Left lobe of liver (tissue), 2 donors: ENCODE data around the gene EPS8L2. TPM values are rescaled to one million over a fixed set of nuclear protein-coding genes. Genes with fewer than 3 reads are reported as not detected.
A peak's percentile ranks its signal among the peaks of the same experiment; 100 is the strongest.
"Not testable (repeated sequence)": the region's sequence is repeated elsewhere in the genome, so short reads cannot be mapped to it uniquely, and the experiment has no call there.

ENCODE experiments used
- ATAC-seq: fragments of 200-7000 bp; cut with Tn5 transposase; one replicate; pipeline ENCODE4 v1.9.1; 2020; ENCODE audit warnings: mild to moderate bottlenecking, moderate library complexity
- DNase-seq: peaks from one replicate; pipeline ENCODE4 v3.0.0-alpha.2; 2020; ENCODE audit warnings: low spot score
- total RNA-seq: library from RNA; stranded (reverse); gene quantifications from one replicate; pipeline ENCODE4 v1.2.1, GENCODE V29; 2021
- donor health status: DM: no; HTN: no; CAD: no; lungs with moderate emphysema.
- donor health status: DM: no; HTN: yes; CAD: no.

EPS8L2 gene
- total RNA-seq, 1 donor from 2014 or later: 190 TPM

DNA sequence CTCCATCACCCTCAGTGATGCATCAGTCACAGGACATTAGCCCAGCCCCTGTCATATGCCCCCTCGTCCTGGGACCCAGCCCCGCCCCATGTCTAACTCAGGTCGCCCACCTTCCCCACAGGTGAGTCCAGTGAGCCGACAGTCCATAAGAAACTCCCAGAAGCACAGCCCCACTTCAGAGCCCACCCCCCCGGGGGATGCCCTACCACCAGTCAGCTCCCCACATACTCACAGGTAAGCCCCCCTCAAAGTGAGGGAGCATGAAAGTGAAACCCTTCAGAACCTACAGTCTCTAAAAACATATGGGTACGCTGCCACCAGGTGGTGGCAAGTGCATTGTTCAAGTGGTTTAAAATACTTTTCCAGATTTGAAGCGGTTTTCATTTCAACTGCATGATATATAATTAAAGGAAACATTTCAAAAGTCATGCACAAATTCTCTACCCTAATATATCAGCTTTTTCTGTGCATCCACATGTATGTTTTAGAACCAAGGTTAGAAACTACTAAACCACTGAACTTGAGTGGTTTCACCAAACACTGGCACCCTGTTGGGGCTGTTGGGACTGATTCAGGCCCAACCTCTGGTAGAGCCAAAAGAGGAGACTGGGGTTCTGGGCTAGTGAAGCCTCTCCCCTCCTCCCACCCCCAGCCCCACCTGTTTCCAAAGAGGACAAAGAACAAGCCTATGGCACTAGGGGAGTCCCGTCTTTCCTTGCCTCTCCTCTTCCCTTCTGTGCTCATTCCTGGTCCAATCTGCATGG lies 17.3 kb downstream of the EPS8L2 start:
- DNase-seq: peak; percentile 51
- peak; percentile 8 for ATAC-seq

GRCh38 chr11:724049-724777 lies 18.2 kb downstream of the EPS8L2 start:
- DNase-seq (no peak), ATAC-seq (no peak)

GRCh38 chr11:724778-725386 lies 18.9 kb downstream of the EPS8L2 start:
- no peak for ATAC-seq
- DNase-seq: no peak

DNA sequence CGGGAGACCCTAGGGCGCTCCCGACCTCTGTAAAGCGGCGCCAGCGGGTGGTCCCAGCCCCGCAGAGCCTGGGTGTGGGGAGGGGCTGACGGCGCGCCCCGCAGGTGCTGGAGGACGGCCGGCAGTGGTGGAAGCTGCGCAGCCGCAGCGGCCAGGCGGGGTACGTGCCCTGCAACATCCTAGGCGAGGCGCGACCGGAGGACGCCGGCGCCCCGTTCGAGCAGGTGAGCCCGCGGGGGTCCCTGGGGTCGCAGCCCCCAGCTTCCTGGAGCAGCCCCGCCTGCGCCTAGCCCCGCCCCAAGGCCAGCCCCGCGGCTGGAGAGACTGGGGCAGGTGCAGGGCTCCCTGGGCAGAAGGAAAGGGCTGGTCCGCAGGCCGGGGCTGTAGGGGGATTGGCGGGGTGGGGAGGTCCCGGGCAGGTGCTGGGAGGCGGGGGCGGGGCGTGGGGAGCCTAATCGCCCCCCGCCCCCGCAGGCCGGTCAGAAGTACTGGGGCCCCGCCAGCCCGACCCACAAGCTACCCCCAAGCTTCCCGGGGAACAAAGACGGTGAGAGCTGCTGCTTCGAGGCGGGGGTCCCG lies 19.7 kb downstream of the EPS8L2 start:
- ATAC-seq (no peak), DNase-seq (no peak)

GRCh38 chr11:726278-727220 lies 20.5 kb downstream of the EPS8L2 start:
- DNase-seq: peak; percentile 62
- ATAC-seq: no peak

GRCh38 chr11:727281-727701 lies 21.3 kb downstream of the EPS8L2 start:
- DNase-seq: no peak
- peak; percentile 3 for ATAC-seq

DNA sequence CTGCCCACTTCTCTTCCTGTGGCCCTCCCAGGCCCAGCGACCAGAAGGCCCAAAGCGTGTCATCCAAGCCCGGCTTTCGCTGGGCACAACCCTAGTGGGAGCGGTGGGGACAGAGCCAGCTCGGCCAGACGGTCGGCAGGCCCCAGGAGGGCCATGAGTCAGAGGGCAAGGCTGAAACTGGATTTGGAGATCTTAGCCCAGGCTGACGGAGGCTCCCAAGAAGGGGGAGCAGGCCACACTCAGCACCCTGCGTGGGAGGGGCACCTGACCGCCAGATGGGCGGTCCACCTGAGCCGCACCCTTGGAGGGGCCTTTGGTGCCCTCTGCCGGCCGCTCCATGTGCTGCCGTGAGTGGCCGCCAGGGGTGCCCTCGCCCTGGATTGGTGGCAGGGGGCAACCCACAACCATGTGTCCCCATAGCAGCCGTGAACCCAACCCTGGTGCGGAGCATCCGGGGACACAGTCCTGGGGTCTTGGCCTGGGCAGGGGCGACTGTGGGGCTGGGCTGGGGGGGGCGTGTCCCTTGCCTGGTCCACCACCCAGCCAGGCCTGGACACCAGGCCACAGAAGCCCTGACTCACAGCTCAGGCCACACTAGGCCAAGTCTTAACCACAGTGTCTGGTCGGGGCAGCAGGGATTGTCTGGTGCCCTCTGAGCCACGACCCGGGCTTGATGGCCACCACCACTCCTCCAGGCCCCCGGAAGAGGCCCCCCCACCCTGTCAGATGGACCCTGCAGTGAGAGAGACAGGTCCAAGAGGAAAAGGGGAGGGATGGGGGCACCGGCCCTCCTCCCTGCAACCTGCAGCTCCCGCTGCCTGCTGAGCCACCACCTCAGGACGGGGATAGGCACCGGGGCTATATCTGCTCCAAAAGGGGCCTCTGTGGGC lies 22.1 kb downstream of the EPS8L2 start:
- DNase-seq (peak; percentile 85), ATAC-seq (peak; percentile 87)

- ATAC-seq: peak; percentile 1
- DNase-seq: peak; percentile 52
Measured at GRCh38 chr11:728901-729491, 23.0 kb downstream of the EPS8L2 start.

- peak; percentile 56 for DNase-seq
- peak; percentile 9 for ATAC-seq
Measured at GRCh38 chr11:729492-730074, 23.6 kb downstream of the EPS8L2 start.

DNA sequence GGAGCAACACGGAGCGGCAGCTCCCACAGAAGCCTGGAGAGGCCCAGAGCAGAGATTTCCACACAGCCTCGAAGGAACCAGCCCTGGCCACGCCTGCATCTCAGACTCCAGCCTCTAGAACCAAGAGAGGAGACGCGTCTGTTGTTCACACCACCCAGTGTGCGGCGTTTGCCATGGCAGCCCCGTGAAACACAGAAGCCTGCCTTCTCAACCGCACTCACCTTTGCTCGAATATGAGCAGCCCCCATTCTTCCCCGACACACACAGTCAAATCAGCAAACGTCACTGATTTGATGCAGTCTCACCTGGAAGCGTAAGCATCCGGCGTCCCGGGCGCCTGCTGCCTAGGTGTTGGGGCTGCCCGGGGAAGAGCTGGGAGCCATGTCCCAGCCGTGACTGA lies 27.0 kb downstream of the EPS8L2 start:
- ATAC-seq: no peak
- DNase-seq: no peak

DNA sequence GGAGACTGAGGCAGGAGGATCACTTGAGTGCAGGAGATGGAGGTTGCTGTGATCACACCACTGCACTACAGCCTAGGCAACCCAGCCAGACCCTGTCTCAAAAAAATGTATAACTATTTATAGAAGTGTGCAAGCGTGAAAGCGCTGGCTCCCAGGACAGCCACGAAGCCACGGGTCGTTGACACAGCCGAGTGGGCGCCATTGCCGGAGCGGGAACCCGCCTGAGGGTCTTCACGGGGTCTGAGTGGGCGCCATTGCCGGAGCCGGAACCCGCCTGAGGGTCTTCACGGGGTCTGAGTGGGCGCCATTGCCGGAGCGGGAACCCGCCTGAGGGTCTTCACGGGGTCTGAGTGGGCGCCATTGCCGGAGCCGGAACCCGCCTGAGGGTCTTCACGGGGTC lies 28.5 kb downstream of the EPS8L2 start:
- not testable (repeated sequence) for DNase-seq, ATAC-seq

- ATAC-seq: no peak
Measured at GRCh38 chr11:737366-737765, 31.3 kb downstream of the EPS8L2 start.

GRCh38 chr11:737899-738298 lies 31.9 kb downstream of the EPS8L2 start:
- not testable (repeated sequence) for DNase-seq, ATAC-seq

More at GRCh38 chr11:737366-737765, 31.3 kb downstream of the EPS8L2 start:
- no peak for DNase-seq

DNA sequence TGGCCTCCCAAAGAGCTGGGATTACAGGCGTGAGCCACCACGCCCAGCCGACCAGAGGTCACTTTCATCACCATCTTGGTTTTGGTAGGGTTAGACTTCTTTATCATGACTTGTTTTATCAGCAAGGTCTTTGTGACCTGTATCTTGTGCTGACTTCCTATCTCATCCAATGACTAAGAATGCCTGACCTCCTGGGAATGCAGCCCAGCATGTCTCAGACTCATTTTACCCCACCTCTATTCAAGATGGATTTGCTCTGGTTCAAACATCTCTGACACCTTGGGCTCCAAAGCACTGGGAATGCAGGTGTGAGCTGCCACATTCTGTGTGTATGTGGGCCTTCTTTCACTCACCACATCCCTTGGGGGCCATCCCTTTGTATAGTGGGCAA lies 36.1 kb downstream of the EPS8L2 start:
- ATAC-seq: no peak
- no peak for DNase-seq

DNA sequence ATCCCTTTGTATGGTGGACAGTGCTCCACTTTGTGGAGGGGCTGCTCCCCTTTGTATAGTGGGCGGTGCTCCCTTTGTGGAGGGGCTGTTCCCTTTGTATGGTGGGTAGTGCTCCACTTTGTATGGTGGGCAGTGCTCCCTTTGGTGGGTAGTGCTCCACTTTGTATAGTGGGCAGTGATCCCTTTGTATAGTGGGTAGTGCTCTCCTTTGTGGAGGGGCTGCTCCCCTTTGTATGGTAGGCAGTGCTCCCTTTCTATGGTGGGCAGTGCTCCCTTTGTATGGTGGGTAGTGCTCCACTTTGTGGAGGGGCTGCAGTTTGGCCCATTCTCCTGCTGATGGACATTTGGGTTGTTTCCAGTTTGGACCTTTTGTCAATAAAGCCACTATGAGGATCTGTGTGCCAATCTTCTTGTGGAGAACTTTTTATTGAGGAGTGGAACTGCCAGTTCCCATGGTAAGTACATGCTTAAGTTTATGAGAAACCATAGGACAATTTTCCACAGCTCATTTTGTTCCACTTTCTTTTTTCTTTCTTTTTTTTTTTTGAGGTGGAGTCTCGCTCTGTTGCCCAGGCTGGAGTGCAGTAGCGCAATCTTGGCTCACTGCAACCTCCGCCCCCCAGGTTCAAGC lies 36.7 kb downstream of the EPS8L2 start:
- DNase-seq (no peak), ATAC-seq (no peak)

GRCh38 chr11:745428-745827 lies 39.4 kb downstream of the EPS8L2 start:
- ATAC-seq (no peak), DNase-seq (no peak)

DNA sequence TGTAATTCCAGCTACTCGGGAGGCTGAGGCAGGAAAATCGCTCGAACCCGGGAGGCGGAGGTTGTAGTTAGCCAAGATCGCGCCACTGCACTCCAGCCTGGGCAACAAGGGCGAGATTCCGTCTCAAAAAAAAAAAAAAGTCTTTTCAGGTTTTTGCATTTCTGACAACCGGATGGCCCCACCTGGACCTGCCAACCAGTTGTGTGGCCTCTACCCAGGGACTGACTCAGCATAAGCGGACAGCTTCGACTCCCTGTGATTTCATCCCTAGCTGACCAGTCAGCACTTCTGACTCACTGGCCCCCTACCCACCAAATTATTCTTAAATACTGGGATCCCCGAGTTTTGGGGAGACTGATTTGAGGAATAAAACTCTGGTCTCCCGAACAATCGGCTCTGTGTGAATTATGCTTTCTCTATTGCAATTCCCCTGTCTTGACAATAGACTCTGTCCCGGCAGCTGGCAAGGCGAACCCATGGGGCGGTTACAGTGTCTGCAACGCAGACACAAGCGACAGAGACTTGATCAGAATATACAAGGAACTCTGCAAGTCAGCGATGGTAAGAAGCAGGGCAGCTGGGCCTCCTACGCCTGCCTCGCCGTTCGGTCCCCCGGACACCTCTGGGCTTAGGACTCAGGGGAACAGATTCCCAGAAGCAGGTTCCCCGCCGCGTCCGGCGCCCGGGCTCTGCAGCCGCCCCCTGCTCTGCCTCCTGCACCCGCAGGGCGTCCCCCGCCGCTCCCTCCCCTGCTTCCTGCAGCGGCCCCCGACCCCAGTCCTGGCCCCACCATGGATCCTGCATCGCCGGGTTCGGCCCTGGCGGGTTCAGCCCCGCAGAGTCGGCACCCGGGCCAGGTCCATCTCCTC lies 40.5 kb downstream of the EPS8L2 start:
- DNase-seq (no peak), ATAC-seq (peak; percentile 50)
